K562 (cell line): ENCODE measurements around the gene ECE2. TPM values are rescaled to one million over a fixed set of nuclear protein-coding genes. Genes with fewer than 3 reads are reported as not detected.

ENCODE experiments used
- BRF2 ChIP-seq: IDR thresholded peaks from 3 replicates; pipeline ENCODE4 v1.6.1; 2011; ENCODE audit warnings: borderline replicate concordance, mild to moderate bottlenecking; ENCODE audit not compliant: insufficient read length, insufficient read depth
- GABPA ChIP-seq: fragments of 200-800 bp; sonication (Bioruptor generic); conservative IDR thresholded peaks from 2 replicates; pipeline ENCODE4 v1.6.1; 2016; ENCODE audit warnings: low read depth, missing genetic modification characterization, missing compliant biosample characterization
- NFATC3 ChIP-seq: fragments of 450-650 bp; IDR thresholded peaks from 2 replicates; pipeline ENCODE4 v1.6.1; 2017; ENCODE audit warnings: mild to moderate bottlenecking
- ZBTB49 ChIP-seq: sonication (generic); formaldehyde crosslinking; IDR thresholded peaks from 2 replicates; pipeline ENCODE4 v1.8.0; 2022; ENCODE audit warnings: missing genetic modification reagents, mild to moderate bottlenecking, borderline replicate concordance
- ZHX1 ChIP-seq: fragments of 150-350 bp; conservative IDR thresholded peaks from 2 replicates; pipeline ENCODE4 v1.6.1; 2014; ENCODE audit warnings: low read length
- ZNF609 ChIP-seq: sonication (generic); formaldehyde crosslinking; IDR thresholded peaks from 2 replicates; pipeline ENCODE4 v1.8.1; 2023; ENCODE audit warnings: missing genetic modification reagents, mild to moderate bottlenecking, borderline replicate concordance
- ZNF75A ChIP-seq: fragments of 450-650 bp; formaldehyde crosslinking; IDR thresholded peaks from 2 replicates; pipeline ENCODE4 v1.4.0; 2020; ENCODE audit warnings: mild to moderate bottlenecking
- polyA plus RNA-seq, 8 experiments: library from polyadenylated mRNA; depleted of rRNA in 4 of 8; stranded (reverse) in 5 of 8; unstranded in 3 of 8; fragments of >200 nt; fragmentation: Nextera tagmentation in 2 of 8; fragmentation: Illumina TruSeq in 1 of 8; extraction: Ambion mirVana in 2 of 8; extraction: Trizol in 1 of 8; gene quantifications; 2 replicates each; pipeline versions ENCODE4 v1.2.1 to v1.2.3, GENCODE V29; 2011 to 2014; ENCODE audit warnings: inconsistent platforms in 1 of 8, missing spikeins in 1 of 8
- total RNA-seq, 7 experiments: library from RNA; depleted of rRNA in 6 of 7; stranded (reverse); fragments of >200 nt in 6 of 7; fragmentation: Illumina TruSeq in 2 of 7; extraction: Trizol in 2 of 7; gene quantifications; 2 replicates each; pipeline versions ENCODE4 v1.2.1 to v1.2.3, GENCODE V29; 2011 to 2021; ENCODE audit warnings: low replicate concordance in 1 of 7
- TF ChIP-seq, protein P1 (sequence below): fragments of 250-450 bp; sonication (Bioruptor Pico); IDR thresholded peaks from 2 replicates; pipeline ENCODE4 v1.4.0; 2020

The ECE2 gene
- total and polyA plus RNA-seq, 9 of the 15 experiments (the other 6 are each of a cell fraction or from before 2014, with no cell fraction given): not detected

GRCh38 chr3:184334470-184335158, 58.8 kb downstream of the ECE2 start (continued):
- TF ChIP-seq ZNF609 (CRISPR knock-in tag) (no peak), ZBTB49 (CRISPR knock-in tag) (no peak), ZNF75A (CRISPR knock-in tag) (no peak), NFATC3 (no peak), BRF2 (no peak), ZHX1 (no peak), GABPA (tag) (no peak)
- TF ChIP-seq, protein P1, sequence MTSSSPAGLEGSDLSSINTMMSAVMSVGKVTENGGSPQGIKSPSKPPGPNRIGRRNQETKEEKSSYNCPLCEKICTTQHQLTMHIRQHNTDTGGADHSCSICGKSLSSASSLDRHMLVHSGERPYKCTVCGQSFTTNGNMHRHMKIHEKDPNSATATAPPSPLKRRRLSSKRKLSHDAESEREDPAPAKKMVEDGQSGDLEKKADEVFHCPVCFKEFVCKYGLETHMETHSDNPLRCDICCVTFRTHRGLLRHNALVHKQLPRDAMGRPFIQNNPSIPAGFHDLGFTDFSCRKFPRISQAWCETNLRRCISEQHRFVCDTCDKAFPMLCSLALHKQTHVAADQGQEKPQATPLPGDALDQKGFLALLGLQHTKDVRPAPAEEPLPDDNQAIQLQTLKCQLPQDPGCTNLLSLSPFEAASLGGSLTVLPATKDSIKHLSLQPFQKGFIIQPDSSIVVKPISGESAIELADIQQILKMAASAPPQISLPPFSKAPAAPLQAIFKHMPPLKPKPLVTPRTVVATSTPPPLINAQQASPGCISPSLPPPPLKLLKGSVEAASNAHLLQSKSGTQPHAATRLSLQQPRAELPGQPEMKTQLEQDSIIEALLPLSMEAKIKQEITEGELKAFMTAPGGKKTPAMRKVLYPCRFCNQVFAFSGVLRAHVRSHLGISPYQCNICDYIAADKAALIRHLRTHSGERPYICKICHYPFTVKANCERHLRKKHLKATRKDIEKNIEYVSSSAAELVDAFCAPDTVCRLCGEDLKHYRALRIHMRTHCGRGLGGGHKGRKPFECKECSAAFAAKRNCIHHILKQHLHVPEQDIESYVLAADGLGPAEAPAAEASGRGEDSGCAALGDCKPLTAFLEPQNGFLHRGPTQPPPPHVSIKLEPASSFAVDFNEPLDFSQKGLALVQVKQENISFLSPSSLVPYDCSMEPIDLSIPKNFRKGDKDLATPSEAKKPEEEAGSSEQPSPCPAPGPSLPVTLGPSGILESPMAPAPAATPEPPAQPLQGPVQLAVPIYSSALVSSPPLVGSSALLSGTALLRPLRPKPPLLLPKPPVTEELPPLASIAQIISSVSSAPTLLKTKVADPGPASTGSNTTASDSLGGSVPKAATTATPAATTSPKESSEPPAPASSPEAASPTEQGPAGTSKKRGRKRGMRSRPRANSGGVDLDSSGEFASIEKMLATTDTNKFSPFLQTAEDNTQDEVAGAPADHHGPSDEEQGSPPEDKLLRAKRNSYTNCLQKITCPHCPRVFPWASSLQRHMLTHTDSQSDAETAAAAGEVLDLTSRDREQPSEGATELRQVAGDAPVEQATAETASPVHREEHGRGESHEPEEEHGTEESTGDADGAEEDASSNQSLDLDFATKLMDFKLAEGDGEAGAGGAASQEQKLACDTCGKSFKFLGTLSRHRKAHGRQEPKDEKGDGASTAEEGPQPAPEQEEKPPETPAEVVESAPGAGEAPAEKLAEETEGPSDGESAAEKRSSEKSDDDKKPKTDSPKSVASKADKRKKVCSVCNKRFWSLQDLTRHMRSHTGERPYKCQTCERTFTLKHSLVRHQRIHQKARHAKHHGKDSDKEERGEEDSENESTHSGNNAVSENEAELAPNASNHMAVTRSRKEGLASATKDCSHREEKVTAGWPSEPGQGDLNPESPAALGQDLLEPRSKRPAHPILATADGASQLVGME (CRISPR knock-in tag): no peak
